ENCODE data around the gene SASH3. TPM values are rescaled to one million over a fixed set of nuclear protein-coding genes. Genes with fewer than 3 reads are reported as not detected.

Gene SASH3
- total RNA-seq (2022; extraction: Qiagen RNA extraction) = not detected in 5 replicates

DNA sequence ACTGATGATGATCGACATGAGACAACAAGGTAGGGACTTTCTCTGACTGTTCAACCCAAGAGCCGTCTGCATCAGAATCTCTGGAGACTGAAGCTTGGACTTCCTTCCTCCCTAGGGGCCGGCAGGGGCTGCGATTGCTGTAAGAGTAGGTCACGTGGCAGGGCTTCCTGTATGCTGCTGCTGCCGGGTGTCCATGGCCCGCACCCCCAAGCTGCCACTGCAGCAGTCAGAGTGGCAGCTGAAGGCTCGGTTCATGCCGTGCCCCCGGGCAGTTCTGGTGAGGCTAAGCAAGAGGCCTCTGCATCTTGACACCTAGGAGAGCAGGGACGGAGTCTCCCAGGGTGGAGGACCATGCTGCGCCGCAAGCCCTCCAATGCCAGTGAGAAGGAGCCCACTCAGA, at the start of gene SASH3:
Gene SASH3 (plus strand): TSS at position 203 of the 400 bp plus-strand sequence. CDS start 149 bp downstream, at position 352.

DNA sequence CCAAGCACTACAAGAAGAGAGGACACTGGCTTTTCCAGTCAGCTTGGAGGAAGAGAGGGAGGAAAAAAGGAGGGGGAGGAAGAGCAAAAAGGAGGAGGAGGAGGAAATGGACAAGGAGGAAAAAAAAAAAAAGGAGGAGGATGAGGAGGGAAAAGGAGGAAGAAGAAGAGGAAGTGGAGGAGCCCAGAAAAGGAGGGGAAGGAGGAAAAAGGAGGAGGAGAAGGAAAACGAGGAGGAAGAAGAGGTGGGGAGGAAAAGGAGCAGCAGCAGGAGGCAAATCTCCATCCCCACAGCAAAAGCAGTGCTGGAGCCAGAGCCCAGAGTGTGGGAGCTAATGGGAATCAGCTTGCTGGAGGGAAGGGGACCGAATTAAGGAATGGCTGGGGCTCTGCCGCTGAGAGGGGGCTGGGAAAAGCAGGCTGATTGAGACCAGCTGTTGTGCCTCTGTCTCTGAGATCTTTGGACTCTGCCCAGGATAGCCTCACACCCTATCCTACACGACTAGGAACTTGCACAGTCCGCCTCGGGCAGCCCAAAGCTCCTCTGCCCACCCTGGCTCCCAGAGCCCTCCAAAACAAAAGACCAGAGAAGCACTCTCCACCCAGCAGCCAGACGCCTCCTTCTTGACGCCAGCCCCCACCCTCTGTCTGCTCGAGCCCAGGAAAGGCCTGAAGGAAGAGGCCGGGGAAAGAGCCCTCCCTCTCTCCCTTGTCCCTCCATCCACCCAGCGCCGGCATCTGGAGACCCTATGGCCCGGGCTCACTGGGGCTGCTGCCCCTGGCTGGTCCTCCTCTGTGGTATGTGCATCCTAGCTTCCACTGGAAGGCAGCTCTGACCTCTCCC, 41.1 kb upstream of the SASH3 start, which contains the start of gene XPNPEP2:
Gene XPNPEP2 (plus strand): TSS at position 514 of the 843 bp plus-strand sequence. CDS start 235 bp downstream, at position 749.

DNA sequence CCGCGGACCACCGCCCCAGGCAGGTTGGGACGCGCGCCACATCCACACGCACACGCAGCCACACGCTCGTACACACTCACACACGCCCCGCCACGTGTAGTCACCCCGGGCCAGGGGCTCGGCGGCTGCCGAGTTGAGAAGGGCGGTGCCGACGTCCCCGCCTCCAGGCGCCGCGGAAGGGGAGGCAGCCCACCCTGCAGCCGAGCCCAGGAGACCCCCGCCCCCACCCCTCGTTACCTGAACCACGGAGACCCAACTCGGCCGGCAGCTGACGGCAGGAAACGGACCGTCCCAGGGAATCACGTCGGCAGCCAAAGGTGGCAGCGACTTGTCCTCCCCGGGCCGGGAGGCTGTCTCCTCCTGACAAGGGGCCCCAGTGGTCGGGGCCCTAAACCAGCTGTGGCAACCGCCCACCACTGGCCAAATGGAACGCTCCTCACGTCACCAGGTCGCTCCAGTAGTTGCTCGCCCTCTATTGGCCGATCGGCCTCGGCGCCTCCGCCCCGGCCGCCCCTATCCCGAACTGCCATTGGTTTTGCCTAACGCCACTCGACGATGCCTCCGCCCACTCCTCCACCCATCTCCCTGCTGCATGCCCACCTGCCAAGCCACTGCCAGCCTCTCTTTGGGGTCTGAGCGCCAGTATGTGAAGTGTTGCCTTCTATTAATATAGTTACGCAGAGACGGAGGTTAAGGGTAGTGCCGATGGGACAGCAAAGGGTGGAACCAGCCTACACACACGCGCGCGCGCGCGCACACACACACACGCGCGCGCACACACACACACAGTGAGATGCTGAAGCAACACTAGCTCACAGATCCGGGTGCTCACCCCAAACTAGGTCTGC, 63.9 kb downstream of the SASH3 start, which contains the start of gene ZDHHC9:
Gene ZDHHC9 (minus strand): TSS at position 428 of the 848 bp plus-strand sequence. CDS start 1,941 bp downstream, outside the sequence.

Other genes starting within 250 kb of the SASH3 start
- 18.9 to 29.8 TPM (median 24.8 TPM) in 5 replicates for gene OCRL, start 239.7 kb upstream of the SASH3 start, total RNA-seq (2022; extraction: Qiagen RNA extraction)
- gene APLN, start 125.0 kb upstream of the SASH3 start, total RNA-seq (2022; extraction: Qiagen RNA extraction) = 0.82 to 1.1 TPM (median 0.85 TPM) in 5 replicates
- gene XPNPEP2, start 41.0 kb upstream of the SASH3 start, total RNA-seq (2022; extraction: Qiagen RNA extraction) = not detected in 5 replicates
- gene ZDHHC9, start 63.9 kb downstream of the SASH3 start, total RNA-seq (2022; extraction: Qiagen RNA extraction) = 51.0 to 62.2 TPM (median 58.1 TPM) in 5 replicates
- 40.0 to 57.8 TPM (median 42.5 TPM) in 5 replicates for gene UTP14A, start 126.2 kb downstream of the SASH3 start, total RNA-seq (2022; extraction: Qiagen RNA extraction)
- gene BCORL1, start 202.7 kb downstream of the SASH3 start, total RNA-seq (2022; extraction: Qiagen RNA extraction) = 6.7 to 13.5 TPM (median 10.3 TPM) in 5 replicates

Data from A549 treated with Hydrocortisone at 1 μM for 4 hours (cell line).